Endothelial cell of umbilical vein (primary cell): ENCODE results near the gene PRR23C. TPM values are rescaled to one million over a fixed set of nuclear protein-coding genes. Genes with fewer than 3 reads are reported as not detected.

ENCODE experiments used
- BruUV-seq: library from RNA; stranded (reverse); fragments of 400-500 nt; replicated peaks from 2 replicates; lab custom pipeline; 2021; lab: Mats Ljungman, UMichigan
- CTCF ChIA-PET: fragments of 300-600, 350-600 bp; sonication (Branson Sonifier 250); formaldehyde crosslinking; loops from one replicate; lab custom pipeline; 2021; ENCODE audit warnings: antibody characterized with exemption, inconsistent platforms; lab: Charles Lee
- POLR2A ChIA-PET: fragments of 300-600, 350-600 bp; sonication (Branson Sonifier 250); formaldehyde crosslinking; loops from one replicate; lab custom pipeline; 2021; ENCODE audit warnings: antibody characterized with exemption, inconsistent platforms; lab: Charles Lee
- DNase-seq: peaks from one replicate; pipeline ENCODE4 v3.0.0-alpha.2; 2011; ENCODE audit warnings: low read depth, low spot score
- FAIRE-seq: peaks from 2 replicates; lab custom pipeline; 2011; peaks lifted over from hg19 to GRCh38; lab: Jason Lieb, UNC
- H2AFZ ChIP-seq: 2 replicates; pipeline ENCODE4 v1.6.0; 2012; ENCODE audit warnings: low read depth, low read length, control low read depth, inconsistent platforms
- H3K27ac ChIP-seq: 2 replicates; pipeline ENCODE4 v1.5.1; 2011; ENCODE audit warnings: low read depth, mild to moderate bottlenecking, control low read depth, low read length, moderate library complexity; ENCODE audit not compliant: insufficient read depth
- H3K27me3 ChIP-seq, 2 experiments: 2 replicates each; pipeline versions ENCODE4 v1.6.0 to v1.6.1; 2011; ENCODE audit warnings: low read length in 2 of 2, mixed read lengths in 1 of 2; ENCODE audit not compliant: control insufficient read depth in 2 of 2, insufficient read depth in 2 of 2
- H3K36me3 ChIP-seq, 2 experiments: 2 replicates in 1 of 2; 3 replicates in 1 of 2; pipeline ENCODE4 v1.5.1; 2011; ENCODE audit warnings: low read length in 2 of 2, mild to moderate bottlenecking in 1 of 2, moderate library complexity in 1 of 2; ENCODE audit not compliant: control insufficient read depth in 2 of 2, insufficient read depth in 2 of 2; ENCODE audit errors: extremely low read depth in 1 of 2
- H3K4me1 ChIP-seq: 3 replicates; pipeline ENCODE4 v1.5.1; 2011; ENCODE audit warnings: mild to moderate bottlenecking, low read length; ENCODE audit not compliant: control insufficient read depth, insufficient read depth; ENCODE audit errors: extremely low read depth
- H3K4me2 ChIP-seq: 2 replicates; pipeline ENCODE4 v1.6.1; 2011; ENCODE audit warnings: low read length, control low read depth, mixed read lengths; ENCODE audit not compliant: insufficient read depth
- H3K4me3 ChIP-seq, 3 experiments: fragments of 200-600 bp in 1 of 3; sonication (generic), shearing (Covaris generic) in 1 of 3; replicated peaks in 1 of 3; 2 replicates each; pipeline ENCODE4 v1.5.1; 2011 to 2016; ENCODE audit warnings: control low read depth in 3 of 3, low read length in 3 of 3, mild to moderate bottlenecking in 2 of 3, inconsistent platforms in 1 of 3, low read depth in 1 of 3, moderate library complexity in 1 of 3; ENCODE audit not compliant: insufficient read depth in 1 of 3
- H3K79me2 ChIP-seq: 2 replicates; pipeline ENCODE4 v1.6.0; 2012; ENCODE audit warnings: low read length, inconsistent platforms; ENCODE audit not compliant: control insufficient read depth, insufficient read depth
- H3K9ac ChIP-seq: replicated peaks from 2 replicates; pipeline ENCODE3; 2011; ENCODE audit warnings: low read length, control low read depth; ENCODE audit not compliant: insufficient read depth; ENCODE audit errors: extremely low read depth
- H3K9me1 ChIP-seq: replicated peaks from 3 replicates; pipeline ENCODE4 v1.6.0; 2011; ENCODE audit warnings: mild to moderate bottlenecking, low read length; ENCODE audit not compliant: control insufficient read depth, insufficient read depth; ENCODE audit errors: extremely low read depth
- H3K9me3 ChIP-seq: replicated peaks from 2 replicates; pipeline ENCODE4 v1.5.1; 2012; ENCODE audit warnings: low read length, inconsistent platforms; ENCODE audit not compliant: control insufficient read depth, insufficient read depth
- H4K20me1 ChIP-seq: replicated peaks from 2 replicates; pipeline ENCODE3; 2011; ENCODE audit warnings: mild to moderate bottlenecking, low read length; ENCODE audit not compliant: control insufficient read depth, insufficient read depth; ENCODE audit errors: extremely low read depth
- CTCF ChIP-seq, 2 donors: IDR thresholded peaks; 1 replicate in 1 of 2; 2 replicates in 1 of 2; pipeline ENCODE4 v1.5.1; 2011; ENCODE audit warnings: low read length in 2 of 2, mild to moderate bottlenecking in 2 of 2, moderate library complexity in 2 of 2, control low read depth in 1 of 2, inconsistent platforms in 1 of 2, low read depth in 1 of 2; ENCODE audit not compliant: insufficient read depth in 1 of 2; ENCODE audit errors: extremely low read depth in 1 of 2
- EZH2 ChIP-seq: IDR thresholded peaks from 2 replicates; pipeline ENCODE4 v1.6.1; 2012; ENCODE audit warnings: borderline replicate concordance, low read depth, mild to moderate bottlenecking, moderate library complexity, low read length, inconsistent platforms; ENCODE audit not compliant: severe bottlenecking
- FOS ChIP-seq: IDR thresholded peaks from 2 replicates; pipeline ENCODE4 v1.6.1; 2011; ENCODE audit warnings: mild to moderate bottlenecking, low read length, moderate library complexity, borderline replicate concordance; ENCODE audit not compliant: insufficient read depth
- GATA2 ChIP-seq: IDR thresholded peaks from 2 replicates; pipeline ENCODE4 v1.7.0; 2011; ENCODE audit warnings: low read depth, mild to moderate bottlenecking, moderate library complexity, mixed read lengths, low read length; ENCODE audit not compliant: insufficient read length, insufficient read depth
- JUN ChIP-seq: IDR thresholded peaks from 2 replicates; pipeline ENCODE4 v1.6.1; 2011; ENCODE audit warnings: borderline replicate concordance, low read depth; ENCODE audit not compliant: insufficient read length, insufficient read depth
- MAX ChIP-seq: IDR thresholded peaks from 2 replicates; pipeline ENCODE4 v1.6.1; 2011; ENCODE audit not compliant: insufficient read depth, insufficient read length
- MYC ChIP-seq: IDR thresholded peaks from one replicate; pipeline ENCODE4 v1.6.1; 2011; ENCODE audit warnings: mild to moderate bottlenecking, low read depth, low read length
- POLR2A ChIP-seq: IDR thresholded peaks from 2 replicates; pipeline ENCODE4 v1.6.1; 2012; ENCODE audit warnings: low read depth, mild to moderate bottlenecking, control low read depth, low read length
- POLR2AphosphoS5 ChIP-seq: IDR thresholded peaks from 2 replicates; pipeline ENCODE4 v1.6.1; 2012; ENCODE audit warnings: low read depth, mild to moderate bottlenecking, control low read depth, low read length, moderate library complexity; ENCODE audit not compliant: insufficient read depth
- dilution Hi-C: fragments of 300-500 bp; cut with MboI; formaldehyde crosslinking; loops from one replicate; pipeline ENCODE4 v1.15.0; 2019; ENCODE audit warnings: low sequenced_read_pairs; ENCODE audit not compliant: extremely low pct_ligation_motif_present
- intact Hi-C: fragments of 100-400 bp; cut with micrococcal nuclease; formaldehyde crosslinking; loops from one replicate; pipeline ENCODE4 v1.10.0; 2022
- polyA plus RNA-seq, 4 experiments: library from polyadenylated mRNA; depleted of rRNA in 3 of 4; stranded (reverse) in 3 of 4; unstranded in 1 of 4; fragments of >200 nt; gene quantifications; 2 replicates each; pipeline versions ENCODE4 v1.2.1 to v1.2.3, GENCODE V29; 2011 to 2012; ENCODE audit warnings: missing spikeins in 1 of 4
- total RNA-seq: library from RNA; stranded (reverse); gene quantifications from 2 replicates; pipeline ENCODE4 v1.2.3, GENCODE V29; 2021

PRR23C gene
- total and polyA plus RNA-seq, 2 donors (not counting 3 experiments of a cell fraction or from before 2014, with no cell fraction given), result not detected

- CTCF ChIA-PET, result no interaction called here
These were observed 39.2 kb downstream of the PRR23C start for GRCh38 chr3:139005356-139005993.

GRCh38 chr3:138995706-138996105, 49.0 kb downstream of the PRR23C start:
- POLR2A ChIA-PET, result no interaction called here
- dilution Hi-C loops, result no loop called here
- CTCF ChIA-PET, result no interaction called here

More at GRCh38 chr3:139005356-139005993, 39.2 kb downstream of the PRR23C start:
- BruUV-seq, result no TSS peak
- H3K4me3 ChIP-seq, result no peak overlapping the region
- dilution Hi-C loops (no loop called here), intact Hi-C loops (no loop called here)
- no peaks in the 10 kb centered on the region for H3K9me3 ChIP-seq
- H3K27ac ChIP-seq, result no peak overlapping the region
- no peak for TF ChIP-seq FOS
- H3K36me3 ChIP-seq, result no peaks in the 10 kb centered on the region
- no peaks in the 10 kb centered on the region for H3K79me2 ChIP-seq
- no peaks in the 10 kb centered on the region for H3K4me1 ChIP-seq
- POLR2A ChIA-PET, result no interaction called here
- H3K9me1 ChIP-seq, result no peaks in the 10 kb centered on the region
- no peak overlapping the region for H2AFZ ChIP-seq
- H3K27me3 ChIP-seq, result no peaks in the 10 kb centered on the region
- FAIRE-seq, result no peak
- no peak for DNase-seq
- no peaks in the 10 kb centered on the region for H4K20me1 ChIP-seq
- no peak overlapping the region for H3K9ac ChIP-seq
- no peak overlapping the region for H3K4me2 ChIP-seq

More at GRCh38 chr3:138995706-138996105, 49.0 kb downstream of the PRR23C start:
- Histone ChIP-seq H3K9ac (no peak overlapping the region), H3K36me3 (no peaks in the 10 kb centered on the region), H3K27me3 (peaks cover 0 to 3% of the 10 kb centered on the region in 2 experiments), H3K4me3 (no peak overlapping the region), H2AFZ (no peak overlapping the region), H3K79me2 (no peaks in the 10 kb centered on the region), H3K9me1 (no peaks in the 10 kb centered on the region), H3K4me1 (no peaks in the 10 kb centered on the region), H3K4me2 (no peak overlapping the region), H3K27ac (no peak overlapping the region), H4K20me1 (no peaks in the 10 kb centered on the region), H3K9me3 (no peaks in the 10 kb centered on the region)
- no TSS peak for BruUV-seq
- intact Hi-C loops, result no loop called here
- TF ChIP-seq POLR2A (no peak), MAX (no peak), EZH2 (no peak), GATA2 (no peak), POLR2AphosphoS5 (no peak), CTCF (IDR thresholded peaks at IDR 0.05; ENCODE audit: extremely low read depth in 1 of 2, insufficient read depth in 1 of 2, low read depth in 1 of 2, low read length in 2 of 2) (no peak), JUN (no peak), MYC (no peak), FOS (no peak)
- no peak for DNase-seq
- FAIRE-seq, result no peak
